HG03558 (cell line): ENCODE data around the gene OGT.
"Not testable (repeated sequence)": the region's sequence is repeated elsewhere in the genome, so short reads cannot be mapped to it uniquely, and the experiment has no call there.

Experiments used
- ATAC-seq: cut with Tn5 transposase; IDR thresholded peaks from one replicate; pipeline ENCODE4 v1.9.1; 2021; ENCODE audit warnings: moderate number of reproducible peaks; ENCODE audit not compliant: unreplicated experiment; ENCODE audit errors: extremely low read depth

OGT gene

GRCh38 chrX:71579136-71579989 is 46.5 kb downstream of the OGT start:
- no peak for ATAC-seq

- no peak for ATAC-seq
Measured at GRCh38 chrX:71579990-71580380, 47.1 kb downstream of the OGT start.

- no peak for ATAC-seq
Measured at GRCh38 chrX:71581210-71581609, 48.3 kb downstream of the OGT start.

- ATAC-seq = no peak
Measured at GRCh38 chrX:71586929-71587328, 54.0 kb downstream of the OGT start.

- not testable (repeated sequence) for ATAC-seq
Measured at GRCh38 chrX:71593210-71593609, 60.3 kb downstream of the OGT start.

GRCh38 chrX:71599965-71600364 is 67.1 kb downstream of the OGT start:
- no peak for ATAC-seq

- no peak for ATAC-seq
Measured at GRCh38 chrX:71603618-71604017, 70.7 kb downstream of the OGT start.

- ATAC-seq = no peak
Measured at GRCh38 chrX:71604141-71604540, 71.2 kb downstream of the OGT start.

GRCh38 chrX:71604796-71605568 is 72.1 kb downstream of the OGT start:
- ATAC-seq = no peak

GRCh38 chrX:71606536-71607216 is 73.8 kb downstream of the OGT start:
- ATAC-seq = no peak

- no peak for ATAC-seq
Measured at GRCh38 chrX:71607488-71607887, 74.6 kb downstream of the OGT start.

GRCh38 chrX:71609095-71609750 is 76.3 kb downstream of the OGT start:
- ATAC-seq = no peak

GRCh38 chrX:71611736-71612135 is 78.8 kb downstream of the OGT start:
- ATAC-seq = not testable (repeated sequence)

- no peak for ATAC-seq
Measured at GRCh38 chrX:71612256-71612655, 79.4 kb downstream of the OGT start.

GRCh38 chrX:71615056-71615455 is 82.2 kb downstream of the OGT start:
- no peak for ATAC-seq

GRCh38 chrX:71615954-71616353 is 83.0 kb downstream of the OGT start:
- ATAC-seq = no peak

GRCh38 chrX:71616672-71617529 is 84.0 kb downstream of the OGT start:
- no peak for ATAC-seq

- no peak for ATAC-seq
Measured at GRCh38 chrX:71617742-71618141, 84.8 kb downstream of the OGT start.

GRCh38 chrX:71618303-71618721 is 85.4 kb downstream of the OGT start, which contains the start of gene CXCR3:
CXCR3 (minus strand) TSS chrX:71618511; CDS start chrX:71618449, 62 bp downstream.
- peak; percentile 38 for ATAC-seq
